ENCODE results near the gene RNF215.

The RNF215 gene

DNA sequence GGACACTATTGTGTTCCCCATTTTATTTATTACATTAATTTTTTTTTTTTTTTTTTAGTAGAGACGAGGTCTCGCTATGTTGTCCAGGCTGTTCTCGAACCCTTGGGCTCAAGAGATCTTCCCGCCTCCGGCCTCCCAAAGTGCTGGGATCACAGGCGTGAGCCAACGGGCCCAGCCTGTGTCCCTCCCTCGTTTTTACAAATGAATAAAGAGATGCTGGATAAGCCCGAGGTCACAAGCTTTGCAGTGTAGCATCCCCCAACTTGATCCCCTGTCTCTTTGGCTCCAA is 38.1 kb upstream of the RNF215 start:
- TF ChIP-seq, protein P1, sequence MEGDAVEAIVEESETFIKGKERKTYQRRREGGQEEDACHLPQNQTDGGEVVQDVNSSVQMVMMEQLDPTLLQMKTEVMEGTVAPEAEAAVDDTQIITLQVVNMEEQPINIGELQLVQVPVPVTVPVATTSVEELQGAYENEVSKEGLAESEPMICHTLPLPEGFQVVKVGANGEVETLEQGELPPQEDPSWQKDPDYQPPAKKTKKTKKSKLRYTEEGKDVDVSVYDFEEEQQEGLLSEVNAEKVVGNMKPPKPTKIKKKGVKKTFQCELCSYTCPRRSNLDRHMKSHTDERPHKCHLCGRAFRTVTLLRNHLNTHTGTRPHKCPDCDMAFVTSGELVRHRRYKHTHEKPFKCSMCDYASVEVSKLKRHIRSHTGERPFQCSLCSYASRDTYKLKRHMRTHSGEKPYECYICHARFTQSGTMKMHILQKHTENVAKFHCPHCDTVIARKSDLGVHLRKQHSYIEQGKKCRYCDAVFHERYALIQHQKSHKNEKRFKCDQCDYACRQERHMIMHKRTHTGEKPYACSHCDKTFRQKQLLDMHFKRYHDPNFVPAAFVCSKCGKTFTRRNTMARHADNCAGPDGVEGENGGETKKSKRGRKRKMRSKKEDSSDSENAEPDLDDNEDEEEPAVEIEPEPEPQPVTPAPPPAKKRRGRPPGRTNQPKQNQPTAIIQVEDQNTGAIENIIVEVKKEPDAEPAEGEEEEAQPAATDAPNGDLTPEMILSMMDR (IDR thresholded peaks at IDR 0.05; ENCODE audit: low read depth, low read length, missing control alignments) = no peak
- no peak for DNase-seq (ENCODE audit: low read depth)
- peak overlapping the region; percentile 62 for H3K4me3 ChIP-seq (ENCODE audit: low read depth, low read length)

DNA sequence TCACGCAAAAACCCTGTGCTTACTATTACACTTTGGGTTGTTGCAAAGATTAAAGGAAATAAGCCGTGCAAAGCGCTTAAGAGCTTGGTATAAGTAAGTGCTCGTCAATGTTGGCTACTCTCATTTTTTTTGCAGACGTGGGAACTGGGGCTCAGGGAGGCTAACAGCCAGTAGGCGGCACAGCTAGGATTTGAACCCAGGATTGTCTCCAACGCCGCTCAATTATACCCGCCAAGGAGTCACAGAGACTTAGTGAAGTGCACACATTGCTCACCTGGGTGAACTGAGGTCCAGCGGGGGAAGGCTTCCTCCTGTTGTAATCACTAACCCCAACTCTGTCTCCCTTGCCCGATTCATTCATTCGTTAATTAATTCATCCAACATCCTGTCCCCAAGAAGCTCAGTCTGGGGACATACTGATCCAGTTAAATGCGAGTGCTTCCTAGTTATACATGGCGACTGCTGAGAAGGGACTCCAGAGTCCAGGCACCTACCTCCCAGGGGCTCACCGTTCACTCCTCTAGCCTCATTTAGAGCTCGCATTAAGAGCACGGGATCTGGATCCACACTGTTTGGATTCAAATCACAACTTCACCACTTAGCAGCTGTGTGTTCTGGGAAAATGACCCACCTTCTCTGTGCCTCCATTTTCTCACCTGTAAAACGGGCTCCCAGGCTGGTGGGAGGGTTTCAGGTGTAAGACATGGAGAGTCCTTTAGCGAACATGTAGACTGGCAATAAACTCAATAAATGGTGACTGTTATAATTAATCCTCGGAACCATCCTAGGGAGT is 37.5 kb upstream of the RNF215 start:
- DNase-seq (ENCODE audit: low read depth) = no peak
- peak overlapping the region; percentile 62 for H3K4me3 ChIP-seq (ENCODE audit: low read depth, low read length)
- TF ChIP-seq, protein P1 (IDR thresholded peaks at IDR 0.05; ENCODE audit: low read depth, low read length, missing control alignments) = peak; percentile 27

DNA sequence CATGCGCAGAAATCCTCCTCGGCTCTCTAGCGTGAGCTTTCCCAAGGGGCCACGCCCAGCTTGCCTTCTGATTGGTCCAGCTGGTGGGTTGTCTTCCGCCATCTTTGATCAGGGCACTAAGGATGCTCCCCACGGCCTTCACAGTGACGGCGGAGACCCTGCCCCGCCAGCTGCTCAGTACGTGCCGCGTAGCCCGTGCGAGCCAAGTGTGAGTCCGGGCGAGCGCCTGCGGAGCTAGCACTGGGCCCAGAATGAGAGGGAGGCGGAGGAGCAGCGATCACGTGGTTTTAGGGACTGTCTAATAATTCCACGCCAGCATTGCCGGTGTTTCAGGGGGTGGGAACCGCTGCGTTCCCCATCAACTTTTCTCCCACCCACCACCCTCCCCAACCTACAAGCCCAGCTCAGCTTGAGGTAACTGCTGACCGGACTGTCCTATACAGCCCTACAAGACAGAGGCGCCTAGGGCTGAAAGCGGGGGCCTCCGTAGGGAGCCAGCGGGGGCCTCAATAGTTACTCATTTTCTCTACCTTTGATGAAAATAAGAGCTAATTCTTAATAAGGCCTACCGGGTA is 36.8 kb upstream of the RNF215 start:
- peak overlapping the region; percentile 72 for H3K4me3 ChIP-seq (ENCODE audit: low read depth, low read length)
- TF ChIP-seq, protein P1 (IDR thresholded peaks at IDR 0.05; ENCODE audit: low read depth, low read length, missing control alignments) = no peak
- peak; percentile 99 for DNase-seq (ENCODE audit: low read depth)

DNA sequence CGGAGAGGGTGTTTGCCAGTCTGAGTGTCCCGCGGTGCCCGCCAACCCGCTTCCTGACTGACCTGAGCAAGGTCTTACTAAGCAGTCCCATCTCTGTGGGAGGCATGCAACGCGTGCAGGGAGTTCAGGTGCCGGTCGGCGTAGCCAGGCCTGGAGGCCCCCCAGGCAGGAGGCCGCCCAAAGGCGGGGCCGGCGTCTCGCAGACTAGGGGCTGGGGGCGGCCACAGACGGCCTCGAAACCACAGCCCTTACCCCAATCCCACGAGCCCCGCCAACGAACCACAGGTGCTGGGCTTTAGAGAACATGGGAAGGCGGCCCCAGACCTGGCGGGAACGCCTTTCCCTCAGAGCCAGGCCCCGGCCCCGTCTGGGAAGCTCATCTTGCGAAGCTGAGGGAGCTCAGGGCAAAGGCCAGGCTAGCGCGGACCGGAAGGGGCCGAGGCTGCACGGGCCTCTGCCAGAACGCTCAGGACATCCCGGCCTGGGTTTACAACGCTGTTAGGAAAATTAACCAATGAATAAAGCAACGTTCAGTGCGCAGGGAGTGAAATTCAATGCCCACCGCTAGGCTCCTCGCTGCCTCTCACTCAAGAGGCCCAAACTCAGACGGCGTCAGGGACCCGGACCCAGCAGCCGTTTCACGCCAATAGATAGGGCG is 36.2 kb upstream of the RNF215 start:
- peak overlapping the region; percentile 72 for H3K4me3 ChIP-seq (ENCODE audit: low read depth, low read length)
- TF ChIP-seq, protein P1 (IDR thresholded peaks at IDR 0.05; ENCODE audit: low read depth, low read length, missing control alignments) = no peak
- no peak for DNase-seq (ENCODE audit: low read depth)

DNA sequence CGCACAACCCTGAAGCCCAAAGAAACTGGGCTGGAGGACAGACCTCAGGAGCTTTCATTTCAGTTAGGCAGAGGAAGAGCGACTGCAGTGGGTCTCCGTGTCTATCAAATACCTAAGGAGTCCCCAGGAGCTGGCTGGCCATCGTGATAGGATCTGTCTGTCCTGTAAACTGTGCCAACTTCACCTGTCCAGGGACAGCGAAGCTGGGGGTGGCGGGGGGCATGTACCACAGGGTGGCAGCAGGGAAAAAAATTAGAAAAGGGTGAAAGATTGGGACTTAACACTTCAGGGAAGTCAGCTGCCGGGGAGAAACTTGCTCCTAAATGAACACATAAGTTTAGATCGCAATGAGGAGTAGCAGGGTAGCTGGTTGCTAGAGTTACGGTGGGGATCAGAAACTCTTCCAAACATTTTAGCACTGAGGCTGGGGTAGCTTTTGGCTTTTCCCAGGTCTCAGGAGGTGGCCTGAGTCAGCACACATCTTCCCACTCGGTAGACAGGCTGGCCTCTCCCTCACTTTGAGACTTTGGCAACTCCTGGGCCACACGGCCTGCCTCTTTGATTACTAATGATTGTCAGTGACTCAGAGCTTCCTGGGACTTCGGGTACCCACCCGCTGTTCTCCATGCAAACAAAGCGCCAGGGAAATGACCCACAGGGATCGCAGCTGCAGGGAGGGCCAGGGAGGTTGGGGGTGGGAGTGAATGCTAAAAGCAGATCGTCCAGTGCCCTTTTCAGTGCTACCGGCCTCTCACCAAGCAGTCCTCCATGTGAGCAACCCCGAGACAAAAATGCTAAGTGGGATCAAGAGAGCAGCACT is 35.5 kb upstream of the RNF215 start:
- TF ChIP-seq, protein P1 (IDR thresholded peaks at IDR 0.05; ENCODE audit: low read depth, low read length, missing control alignments) = no peak
- peak overlapping the region; percentile 72 for H3K4me3 ChIP-seq (ENCODE audit: low read depth, low read length)
- no peak for DNase-seq (ENCODE audit: low read depth)

DNA sequence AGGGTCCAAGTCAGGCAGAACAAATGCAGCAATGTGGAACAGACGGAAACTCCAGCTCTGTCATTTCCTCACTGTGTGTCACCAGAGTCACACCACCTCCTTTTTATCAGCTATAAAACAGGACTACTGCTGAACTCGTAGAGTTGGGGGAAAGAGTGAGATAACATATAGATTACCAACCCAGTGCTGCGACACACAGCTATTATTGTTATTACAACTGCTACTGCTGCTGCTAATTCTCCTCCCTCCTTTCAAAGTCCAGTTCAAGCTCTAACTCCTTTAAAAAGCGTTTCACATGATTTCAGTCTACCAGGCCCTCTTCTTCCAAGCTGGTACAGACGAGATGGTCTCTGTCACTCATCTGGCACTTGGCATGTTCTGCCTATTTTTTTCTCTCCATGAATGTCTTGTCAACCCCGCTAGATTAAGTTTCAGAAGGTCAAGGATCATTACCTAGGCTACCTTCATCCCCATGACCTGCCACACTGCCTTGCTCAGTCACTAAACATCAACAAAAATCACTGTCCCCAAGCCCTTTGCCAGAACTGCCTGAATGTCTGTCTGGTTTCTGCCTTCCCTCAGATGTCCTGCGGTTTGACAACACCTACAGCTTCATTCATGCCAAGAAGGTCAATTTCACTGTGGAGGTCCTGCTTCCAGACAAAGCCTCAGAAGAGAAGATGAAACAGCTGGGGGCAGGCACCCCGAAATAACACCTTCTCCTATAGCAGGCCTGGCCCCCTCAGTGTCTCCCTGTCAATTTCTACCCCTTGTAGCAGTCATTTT is 34.7 kb upstream of the RNF215 start:
- H3K4me3 ChIP-seq (ENCODE audit: low read depth, low read length) = peak overlapping the region; percentile 72; the same call in 1 of the 2 replicates
- no peak for DNase-seq (ENCODE audit: low read depth)

More for the DNA sequence above, 34.7 kb upstream of the RNF215 start:
- TF ChIP-seq, protein P1 (IDR thresholded peaks at IDR 0.05; ENCODE audit: low read depth, low read length, missing control alignments) = no peak
